ENCODE data around the gene U2AF2. TPM values are rescaled to one million over a fixed set of nuclear protein-coding genes. Genes with fewer than 3 reads are reported as not detected.

Gene U2AF2
- total and polyA plus RNA-seq, 2 of the 4 experiments (the other 2 are of a cell fraction) = 120 to 260 TPM

GRCh38 chr19:55668603-55669348 lies 13.9 kb downstream of the U2AF2 start:
- Histone ChIP-seq H3K9me3 (ENCODE audit: control insufficient read depth, insufficient read depth, low read length) (no peaks in the 10 kb centered on the region), H4K91ac (ENCODE audit: insufficient read depth, low read depth, low read length) (no peak overlapping the region), H3K14ac (replicated peaks; ENCODE audit: low read depth, low read length) (no peak overlapping the region), H3K4me3 (ENCODE audit: insufficient read depth, low read depth, low read length) (no peak overlapping the region), H2BK15ac (ENCODE audit: low read depth, low read length) (no peak overlapping the region), H3K23ac (ENCODE audit: low read depth, low read length) (no peak overlapping the region), H4K20me1 (ENCODE audit: insufficient read depth, low read length) (peaks cover 85% of the 10 kb centered on the region), H2BK20ac (ENCODE audit: low read depth, low read length) (no peak overlapping the region), H3K9me1 (ENCODE audit: insufficient read depth, low read length) (no peaks in the 10 kb centered on the region), H3K27me3 (ENCODE audit: control insufficient read depth, insufficient read depth, low read length) (no peaks in the 10 kb centered on the region), H3K27ac (ENCODE audit: insufficient read depth, low read length) (no peak overlapping the region), H3K18ac (ENCODE audit: low read depth, low read length) (no peak overlapping the region), H3K4ac (ENCODE audit: low read depth, low read length) (no peak overlapping the region), H4K5ac (ENCODE audit: low read depth, low read length) (no peak overlapping the region), H3K56ac (ENCODE audit: extremely low read depth, insufficient read depth, low read length) (no peak overlapping the region), H2AK9ac (replicated peaks; ENCODE audit: low read depth, low read length, poor library complexity) (no peak overlapping the region), H2AK5ac (ENCODE audit: low read depth, low read length) (no peak overlapping the region), H2BK120ac (ENCODE audit: low read depth, low read length) (no peak overlapping the region), H3K9ac (ENCODE audit: low read depth, low read length) (no peak overlapping the region), H2BK5ac (ENCODE audit: low read depth, low read length, poor library complexity, severe bottlenecking) (no peak overlapping the region), H3K4me1 (ENCODE audit: control insufficient read depth, insufficient read depth, low read length) (no peaks in the 10 kb centered on the region), H4K8ac (ENCODE audit: low read depth in 2 of 2, low read length in 2 of 2) (no peak overlapping the region), H2AFZ (replicated peaks; ENCODE audit: low read length, poor library complexity) (no peak overlapping the region), H3K36me3 (ENCODE audit: control insufficient read depth, insufficient read depth, low read length) (peaks cover 64% of the 10 kb centered on the region), H3K4me2 (ENCODE audit: low read depth, low read length) (no peak overlapping the region), H3K79me1 (ENCODE audit: low read depth in 1 of 2, low read length in 2 of 2) (peaks cover 19 to 60% of the 10 kb centered on the region in 2 experiments)
- DNase-seq = no peak
- dilution Hi-C loops (cut with HindIII; ENCODE audit: low sequenced_read_pairs, unreplicated experiment) = no loop called here
- in situ Hi-C loops (cut with MboI; ENCODE audit: low sequenced_read_pairs) = loop anchor here (25.0 kb wide), 2 partner anchors 1206 to 1531 kb away; partner anchors contain the start of genes CDC42EP5, CNOT3 and LENG9
- TSS peak; percentile 13 for BruUV-seq (replicated peaks)
- intact Hi-C loops (cut with micrococcal nuclease) = no loop called here
- WGBS, 2 experiments (ENCODE audit: extremely low coverage in 2 of 2, insufficient read length in 1 of 2) = 98% methylated on average over 12 of the region's 30 CpGs; no CpG with 5 or more reads in 1 of the 2 experiments
- no peak for TF ChIP-seq MAFK (IDR thresholded peaks at IDR 0.05; ENCODE audit: low read depth, low read length)
- no peak for TF ChIP-seq RAD21 (IDR thresholded peaks at IDR 0.05; ENCODE audit: low read length)
- TF ChIP-seq CEBPB (IDR thresholded peaks at IDR 0.05; ENCODE audit: low read depth, low read length) = no peak
- ChIA-PET POLR2A (ENCODE audit: unreplicated experiment) (no interaction called here), CTCF (no interaction called here)
- no peak for ATAC-seq (ENCODE audit: low read depth)
